BJ (cell line): Measurements from ENCODE around the gene CACNA1A. TPM values are rescaled to one million over a fixed set of nuclear protein-coding genes. Genes with fewer than 3 reads are reported as not detected.
"Not testable (repeated sequence)": the region's sequence is repeated elsewhere in the genome, so short reads cannot be mapped to it uniquely, and the experiment has no call there.

ENCODE experiments used
- CTCF ChIA-PET: fragments of 350-600 bp; formaldehyde crosslinking; extraction: SDS; loops from one replicate; lab custom pipeline; 2021; ENCODE audit warnings: antibody characterized with exemption, inconsistent platforms; lab: Yijun Ruan, JAX
- POLR2A ChIA-PET: fragments of 300-600 bp; sonication (Branson Sonifier 250); formaldehyde crosslinking; extraction: SDS; loops from one replicate; lab custom pipeline; 2021; ENCODE audit warnings: antibody characterized with exemption; lab: Charles Lee
- DNase-seq: peaks from one replicate; pipeline ENCODE4 v3.0.0-alpha.2; 2011; ENCODE audit warnings: low read depth
- H3K27me3 ChIP-seq: 2 replicates; pipeline ENCODE4 v1.6.0; 2011; ENCODE audit warnings: low read length; ENCODE audit not compliant: control insufficient read depth, insufficient read depth
- H3K36me3 ChIP-seq: 2 replicates; pipeline ENCODE4 v1.5.1; 2011; ENCODE audit warnings: low read length; ENCODE audit not compliant: control insufficient read depth, insufficient read depth
- H3K4me3 ChIP-seq: 2 replicates; pipeline ENCODE4 v1.5.1; 2011; ENCODE audit warnings: low read depth, mild to moderate bottlenecking, control low read depth, low read length
- polyA plus RNA-seq: library from polyadenylated mRNA; depleted of rRNA; stranded (reverse); fragments of >200 nt; gene quantifications from 2 replicates; pipeline ENCODE4 v1.2.3, GENCODE V29; 2011
- TF ChIP-seq, protein P1 (sequence below): IDR thresholded peaks from 2 replicates; pipeline ENCODE4 v1.5.1; 2011; ENCODE audit warnings: low read depth, mild to moderate bottlenecking, control low read depth, inconsistent platforms, low read length, moderate library complexity; ENCODE audit not compliant: insufficient read depth

Gene CACNA1A
- polyA plus RNA-seq, 1 experiment = 2.9 TPM

DNA sequence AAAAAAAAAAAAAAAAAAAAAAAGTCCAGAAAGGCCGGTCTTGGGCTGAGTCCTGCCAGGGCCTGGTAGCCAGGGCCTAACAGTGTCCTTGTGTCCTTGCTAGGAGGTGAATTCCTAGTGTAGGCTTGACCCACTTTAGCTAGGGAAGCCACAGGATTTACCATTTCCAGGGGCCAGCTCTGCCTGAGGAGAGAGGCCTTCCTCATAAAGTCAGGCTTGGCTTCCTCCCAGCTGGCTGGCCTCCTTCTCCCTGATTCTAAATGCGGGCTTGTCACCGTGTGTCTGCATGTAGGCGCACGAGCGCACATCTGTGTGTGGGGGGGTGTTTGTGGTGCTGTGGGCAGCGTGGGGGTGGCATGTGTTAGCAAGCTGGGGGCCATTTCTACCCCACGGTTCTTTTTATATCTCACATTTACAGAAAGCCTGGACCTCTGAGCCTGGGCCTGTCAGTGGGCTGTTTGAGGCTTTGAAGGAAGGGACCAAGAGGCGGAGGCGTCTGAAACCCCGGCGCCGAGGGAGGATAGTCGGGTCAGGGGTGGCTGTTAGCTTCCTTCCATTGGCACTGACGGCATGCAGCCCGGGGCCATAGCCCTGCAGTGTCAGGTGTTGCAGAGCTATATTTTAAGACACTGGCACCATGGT is 324.4 kb downstream of the CACNA1A start:
- TF ChIP-seq, protein P1, sequence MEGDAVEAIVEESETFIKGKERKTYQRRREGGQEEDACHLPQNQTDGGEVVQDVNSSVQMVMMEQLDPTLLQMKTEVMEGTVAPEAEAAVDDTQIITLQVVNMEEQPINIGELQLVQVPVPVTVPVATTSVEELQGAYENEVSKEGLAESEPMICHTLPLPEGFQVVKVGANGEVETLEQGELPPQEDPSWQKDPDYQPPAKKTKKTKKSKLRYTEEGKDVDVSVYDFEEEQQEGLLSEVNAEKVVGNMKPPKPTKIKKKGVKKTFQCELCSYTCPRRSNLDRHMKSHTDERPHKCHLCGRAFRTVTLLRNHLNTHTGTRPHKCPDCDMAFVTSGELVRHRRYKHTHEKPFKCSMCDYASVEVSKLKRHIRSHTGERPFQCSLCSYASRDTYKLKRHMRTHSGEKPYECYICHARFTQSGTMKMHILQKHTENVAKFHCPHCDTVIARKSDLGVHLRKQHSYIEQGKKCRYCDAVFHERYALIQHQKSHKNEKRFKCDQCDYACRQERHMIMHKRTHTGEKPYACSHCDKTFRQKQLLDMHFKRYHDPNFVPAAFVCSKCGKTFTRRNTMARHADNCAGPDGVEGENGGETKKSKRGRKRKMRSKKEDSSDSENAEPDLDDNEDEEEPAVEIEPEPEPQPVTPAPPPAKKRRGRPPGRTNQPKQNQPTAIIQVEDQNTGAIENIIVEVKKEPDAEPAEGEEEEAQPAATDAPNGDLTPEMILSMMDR = no peak
- no peaks in the 10 kb centered on the region for H3K27me3 ChIP-seq
- CTCF ChIA-PET = interaction anchor here (0.8 to 2.3 kb wide), 5 partner anchors 9 to 408 kb away, joined by 3 to 14 read pairs (median 4); no protein-coding TSS in a partner anchor
- H3K4me3 ChIP-seq = no peak overlapping the region
- H3K36me3 ChIP-seq = no peaks in the 10 kb centered on the region
- POLR2A ChIA-PET = interaction anchor here (0.6 kb wide), 2 partner anchors 9 to 12 kb away, joined by 3 to 31 read pairs; no protein-coding TSS in a partner anchor
- DNase-seq = peak; percentile 55

DNA sequence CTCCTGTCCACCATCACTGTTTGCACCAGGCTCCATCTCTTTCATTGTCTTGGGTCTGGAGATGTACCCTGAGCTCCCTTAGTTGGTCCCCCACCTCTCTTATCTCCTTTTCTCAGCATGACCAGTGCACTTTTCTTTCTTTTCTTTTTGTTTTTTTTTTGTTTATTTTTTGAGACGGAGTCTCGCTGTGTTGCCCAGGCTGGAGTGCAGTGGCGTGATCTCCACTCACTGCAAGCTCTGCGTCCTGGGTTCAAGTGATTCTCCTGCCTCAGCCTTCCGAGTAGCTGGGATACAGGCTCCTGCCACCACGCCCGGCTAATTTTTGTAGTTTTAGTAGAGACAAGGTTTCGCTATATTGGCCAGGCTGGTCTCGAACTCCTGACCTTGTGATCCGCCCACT is 328.0 kb downstream of the CACNA1A start:
- H3K4me3 ChIP-seq, DNase-seq, POLR2A ChIA-PET, CTCF ChIA-PET, H3K36me3 ChIP-seq, H3K27me3 ChIP-seq: not testable (repeated sequence)

GRCh38 chr19:13177584-13177983 is 328.7 kb downstream of the CACNA1A start:
- POLR2A ChIA-PET, CTCF ChIA-PET, H3K27me3 ChIP-seq, H3K4me3 ChIP-seq, H3K36me3 ChIP-seq, DNase-seq: not testable (repeated sequence)

GRCh38 chr19:13176345-13176744 is 329.9 kb downstream of the CACNA1A start:
- Histone ChIP-seq H3K4me3 (no peak overlapping the region), H3K36me3 (no peaks in the 10 kb centered on the region), H3K27me3 (no peaks in the 10 kb centered on the region)
- TF ChIP-seq, protein P1 = no peak
- no peak for DNase-seq
- POLR2A ChIA-PET = no interaction called here
- CTCF ChIA-PET = interaction anchor here (0.9 to 1.5 kb wide), 2 partner anchors 10 to 19 kb away, joined by 3 to 4 read pairs; no protein-coding TSS in a partner anchor

DNA sequence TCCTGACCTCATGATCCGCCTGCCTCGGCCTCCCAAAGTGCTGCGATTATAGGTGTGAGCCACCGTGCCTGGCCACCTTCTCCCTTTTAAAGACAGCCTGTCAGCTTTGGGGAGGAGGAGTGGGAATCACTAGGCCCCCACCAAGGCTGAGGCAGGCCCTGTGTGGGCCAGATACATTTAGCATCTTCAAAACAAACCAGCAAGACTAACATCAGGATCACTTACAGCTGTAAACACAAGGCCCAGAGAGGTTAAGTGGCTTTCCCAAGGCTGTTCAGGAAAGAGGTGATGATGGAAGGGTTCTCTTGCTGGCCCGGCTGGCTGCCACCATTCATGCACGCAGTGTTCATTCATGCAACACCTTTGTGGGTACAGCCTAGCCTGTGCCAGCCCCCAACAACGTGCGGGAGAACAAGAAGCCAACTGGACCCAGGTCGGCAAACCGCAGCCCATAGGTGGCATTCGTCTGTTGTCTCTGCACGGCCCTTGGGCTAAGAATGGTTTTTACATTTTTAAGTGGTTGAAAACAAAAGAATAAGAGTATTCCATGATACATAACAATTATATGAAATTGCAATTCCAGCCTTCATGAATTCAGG is 333.0 kb downstream of the CACNA1A start:
- ChIA-PET POLR2A (interaction anchor here (0.7 kb wide), 2 partner anchors 9 to 31 kb away, joined by 17 to 31 read pairs; no protein-coding TSS in a partner anchor), CTCF (interaction anchor here (0.8 kb wide), 1 partner anchor 208 kb away, joined by 3 read pairs; no protein-coding TSS in a partner anchor)
- Histone ChIP-seq H3K36me3 (no peaks in the 10 kb centered on the region), H3K4me3 (no peak overlapping the region), H3K27me3 (no peaks in the 10 kb centered on the region)
- TF ChIP-seq, protein P1 = no peak
- no peak for DNase-seq
